Uterus (tissue), 4 donors: ENCODE results near the gene PKDREJ. TPM values are rescaled to one million over a fixed set of nuclear protein-coding genes. Genes with fewer than 3 reads are reported as not detected.

ENCODE experiments used
- DNase-seq, 2 donors: peaks; one replicate each; pipeline ENCODE4 v3.0.0-alpha.2; 2019 to 2020
- H3K27ac ChIP-seq, 2 donors: fragments of 200-600 bp; sonication (generic); 1 replicate in 1 of 2; 2 replicates in 1 of 2; pipeline ENCODE4 v1.5.1; 2016 to 2018
- H3K27me3 ChIP-seq, 2 donors: fragments of 200-600 bp; sonication (generic); one replicate each; pipeline ENCODE4 v1.5.1; 2018 to 2019; ENCODE audit warnings: control low read depth in 1 of 2
- H3K36me3 ChIP-seq, 2 donors: fragments of 200-600 bp; sonication (generic); one replicate each; pipeline ENCODE4 v1.5.1; 2019; ENCODE audit warnings: control low read depth in 1 of 2
- H3K4me1 ChIP-seq, 2 donors: fragments of 200-600 bp; sonication (generic); one replicate each; pipeline ENCODE4 v1.5.1; 2018 to 2019; ENCODE audit warnings: control low read depth in 1 of 2
- H3K4me3 ChIP-seq, 2 donors: fragments of 200-600 bp; sonication (generic); 1 replicate in 1 of 2; 2 replicates in 1 of 2; pipeline ENCODE4 v1.5.1; 2018 to 2019; ENCODE audit warnings: mild to moderate bottlenecking in 1 of 2
- H3K9me3 ChIP-seq, 2 donors: fragments of 200-600 bp; sonication (generic); one replicate each; pipeline ENCODE4 v1.5.1; 2019; ENCODE audit warnings: control low read depth in 1 of 2
- CTCF ChIP-seq, 4 experiments: fragments of 200-600 bp in 2 of 4; fragments of 450-650 bp in 2 of 4; sonication (generic) in 2 of 4; IDR thresholded peaks; one replicate each; pipeline ENCODE4 v1.5.1; 2016 to 2019; ENCODE audit warnings: antibody characterized with exemption in 4 of 4, mild to moderate bottlenecking in 2 of 4, moderate library complexity in 1 of 4
- POLR2A ChIP-seq, 2 donors: fragments of 450-650 bp; IDR thresholded peaks; one replicate each; pipeline ENCODE4 v1.6.1; 2016; ENCODE audit warnings: antibody characterized with exemption in 2 of 2, mild to moderate bottlenecking in 1 of 2, moderate library complexity in 1 of 2
- intact Hi-C: fragments of 100-400 bp; cut with DNase I; formaldehyde crosslinking; loops from one replicate; pipeline ENCODE4 v1.15.1; 2023; ENCODE audit warnings: low total_unique reads
- total RNA-seq, 4 donors: library from RNA; depleted of rRNA in 3 of 4; stranded (reverse); fragments of >200 nt in 3 of 4; gene quantifications; one replicate each; pipeline versions ENCODE4 v1.1.0 to v1.2.4, GENCODE V29; 2014 to 2023
- donor health status: DM: yes; HTN: yes; CAD: no.

The PKDREJ gene
- total RNA-seq, 4 donors from 2014 or later = 0.06 to 0.14 TPM; not detected in 2

- H3K4me3 ChIP-seq = no peak overlapping the region
- no peaks in the 10 kb centered on the region for H3K36me3 ChIP-seq
- TF ChIP-seq POLR2A (IDR thresholded peaks at IDR 0.05) (no peak), CTCF (IDR thresholded peaks at IDR 0.05) (no peak)
- H3K27ac ChIP-seq = no peak overlapping the region
- no peak for DNase-seq
- H3K4me1 ChIP-seq = no peaks in the 10 kb centered on the region
- no peaks in the 10 kb centered on the region for H3K9me3 ChIP-seq
- no peaks in the 10 kb centered on the region for H3K27me3 ChIP-seq
- intact Hi-C loops = no loop called here
Observed at GRCh38 chr22:46212195-46212594, 50.9 kb downstream of the PKDREJ start.

- Histone ChIP-seq H3K9me3 (no peaks in the 10 kb centered on the region), H3K4me1 (no peaks in the 10 kb centered on the region), H3K36me3 (no peaks in the 10 kb centered on the region), H3K27ac (no peak overlapping the region), H3K4me3 (no peak overlapping the region), H3K27me3 (no peaks in the 10 kb centered on the region)
- TF ChIP-seq POLR2A (IDR thresholded peaks at IDR 0.05) (no peak), CTCF (IDR thresholded peaks at IDR 0.05) (no peak)
- intact Hi-C loops = no loop called here
- no peak for DNase-seq
Observed at GRCh38 chr22:46209262-46209661, 53.9 kb downstream of the PKDREJ start.

Other genes starting within 250 kb of the PKDREJ start
- 10 to 100 TPM in 2 of 4 donors, 1 to 10 TPM in 2; 1.8 to 24.8 (median 14.0) TPM for gene PPARA, start 112.8 kb downstream of the PKDREJ start, total RNA-seq
- 10 to 100 TPM in 1 of 4 donors, 1 to 10 TPM in 3; 1.5 to 12.7 (median 4.5) TPM for gene CDPF1, start 13.1 kb downstream of the PKDREJ start, total RNA-seq
- gene TTC38, start 4.7 kb upstream of the PKDREJ start, total RNA-seq = 10 to 100 TPM in 3 of 4 donors, 1 to 10 TPM in 1; 7.7 to 50.0 (median 45.0) TPM
- 1 to 10 TPM in 1 of 4 donors, under 1 TPM in 1, not detected in 2; 0.21 to 6.9 TPM for gene GTSE1, start 33.5 kb upstream of the PKDREJ start, total RNA-seq
- 10 to 100 TPM; 14.1 to 52.5 (median 31.2) TPM for gene TRMU, start 72.4 kb upstream of the PKDREJ start, total RNA-seq